Nephron (organoid): ENCODE measurements around the gene CEP44.
"Not testable (repeated sequence)": the region's sequence is repeated elsewhere in the genome, so short reads cannot be mapped to it uniquely, and the experiment has no call there.

ENCODE experiments used
- H3K27ac Mint-ChIP-seq, 3 experiments: 2 replicates each; pipeline ENCODE4 v1.8.0; 2020; ENCODE audit warnings: mixed read lengths in 3 of 3, mild to moderate bottlenecking in 2 of 3, moderate library complexity in 1 of 3
- H3K27me3 Mint-ChIP-seq: 2 replicates; pipeline ENCODE4 v1.8.0; 2021; ENCODE audit warnings: low read depth, mild to moderate bottlenecking, moderate library complexity, mixed read lengths
- H3K36me3 Mint-ChIP-seq: 2 replicates; pipeline ENCODE4 v1.8.0; 2020; ENCODE audit warnings: low read depth, mixed read lengths
- H3K4me1 Mint-ChIP-seq: 2 replicates; pipeline ENCODE4 v1.8.0; 2020; ENCODE audit warnings: mixed read lengths
- H3K4me3 Mint-ChIP-seq, 3 experiments: 2 replicates each; pipeline ENCODE4 v1.8.0; 2020; ENCODE audit warnings: mild to moderate bottlenecking in 3 of 3, mixed read lengths in 3 of 3, moderate library complexity in 2 of 3
- H3K9me3 Mint-ChIP-seq: 2 replicates; pipeline ENCODE4 v1.8.0; 2020; ENCODE audit warnings: mixed read lengths
- TF ChIP-seq, protein P1 (sequence below), 3 experiments: fragments of 200-600 bp; sonication (generic); IDR thresholded peaks; one replicate each; pipeline ENCODE4 v1.5.0; 2021; ENCODE audit warnings: antibody characterized with exemption in 3 of 3; ENCODE audit not compliant: unreplicated experiment in 3 of 3

The CEP44 gene

DNA sequence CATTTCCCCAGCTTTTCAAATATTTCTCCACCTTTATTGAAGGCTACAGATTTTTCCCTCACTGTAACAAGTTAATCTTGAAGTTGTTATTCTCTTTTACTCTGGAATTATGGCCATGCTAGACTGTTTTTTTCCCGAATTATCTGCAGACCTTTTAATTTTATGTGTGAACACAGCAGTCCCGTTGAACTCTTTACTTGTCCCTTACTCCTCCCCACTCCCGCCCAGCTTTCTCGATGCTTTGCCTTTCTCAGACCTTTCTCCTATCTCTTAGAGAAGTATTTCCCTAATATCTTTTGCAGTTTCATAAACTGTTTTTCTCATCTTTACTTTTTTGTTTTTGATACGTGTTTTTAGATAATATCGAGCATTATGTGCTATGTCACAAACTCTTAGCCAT lies 776 bp downstream of the CEP44 start:
- peak overlapping the region; percentile 100 for H3K27ac Mint-ChIP-seq
- H3K4me3 Mint-ChIP-seq: peak overlapping the region; percentile 93 to 100 (median 100)
- TF ChIP-seq, protein P1, sequence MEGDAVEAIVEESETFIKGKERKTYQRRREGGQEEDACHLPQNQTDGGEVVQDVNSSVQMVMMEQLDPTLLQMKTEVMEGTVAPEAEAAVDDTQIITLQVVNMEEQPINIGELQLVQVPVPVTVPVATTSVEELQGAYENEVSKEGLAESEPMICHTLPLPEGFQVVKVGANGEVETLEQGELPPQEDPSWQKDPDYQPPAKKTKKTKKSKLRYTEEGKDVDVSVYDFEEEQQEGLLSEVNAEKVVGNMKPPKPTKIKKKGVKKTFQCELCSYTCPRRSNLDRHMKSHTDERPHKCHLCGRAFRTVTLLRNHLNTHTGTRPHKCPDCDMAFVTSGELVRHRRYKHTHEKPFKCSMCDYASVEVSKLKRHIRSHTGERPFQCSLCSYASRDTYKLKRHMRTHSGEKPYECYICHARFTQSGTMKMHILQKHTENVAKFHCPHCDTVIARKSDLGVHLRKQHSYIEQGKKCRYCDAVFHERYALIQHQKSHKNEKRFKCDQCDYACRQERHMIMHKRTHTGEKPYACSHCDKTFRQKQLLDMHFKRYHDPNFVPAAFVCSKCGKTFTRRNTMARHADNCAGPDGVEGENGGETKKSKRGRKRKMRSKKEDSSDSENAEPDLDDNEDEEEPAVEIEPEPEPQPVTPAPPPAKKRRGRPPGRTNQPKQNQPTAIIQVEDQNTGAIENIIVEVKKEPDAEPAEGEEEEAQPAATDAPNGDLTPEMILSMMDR (IDR thresholded peaks at IDR 0.05; ENCODE audit: unreplicated experiment in 3 of 3): no peak
- peaks cover 20% of the 10 kb centered on the region for H3K36me3 Mint-ChIP-seq
- peaks cover 39% of the 10 kb centered on the region for H3K4me1 Mint-ChIP-seq
- no peaks in the 10 kb centered on the region for H3K27me3 Mint-ChIP-seq
- H3K9me3 Mint-ChIP-seq: peaks cover 3% of the 10 kb centered on the region

DNA sequence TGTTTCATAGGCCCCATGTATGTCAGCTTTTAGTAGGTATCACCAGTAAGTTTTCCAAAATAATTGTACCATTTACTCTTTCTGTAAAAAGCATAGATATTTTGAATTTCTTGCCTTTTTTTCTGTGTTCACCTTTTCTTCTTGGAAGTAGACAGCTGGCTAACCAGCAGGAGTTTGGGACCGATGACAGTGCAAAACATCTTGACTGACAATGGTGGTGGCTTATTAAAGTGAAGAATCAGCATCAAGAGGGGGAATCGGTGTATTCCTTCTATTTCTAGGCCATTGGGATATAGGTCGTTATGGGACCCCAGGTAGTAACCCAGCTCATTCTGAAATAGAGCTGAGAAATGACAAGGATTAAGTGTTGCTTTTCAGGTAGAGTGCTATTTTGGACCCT lies 3.2 kb downstream of the CEP44 start:
- Mint-ChIP-seq H3K4me1 (peaks cover 31% of the 10 kb centered on the region), H3K27ac (no peak overlapping the region), H3K9me3 (peaks cover 16% of the 10 kb centered on the region), H3K27me3 (no peaks in the 10 kb centered on the region), H3K4me3 (peak overlapping the region in 2 of 3 experiments; percentile 17 to 100), H3K36me3 (peaks cover 22% of the 10 kb centered on the region)
- TF ChIP-seq, protein P1 (IDR thresholded peaks at IDR 0.05; ENCODE audit: unreplicated experiment in 3 of 3): no peak

DNA sequence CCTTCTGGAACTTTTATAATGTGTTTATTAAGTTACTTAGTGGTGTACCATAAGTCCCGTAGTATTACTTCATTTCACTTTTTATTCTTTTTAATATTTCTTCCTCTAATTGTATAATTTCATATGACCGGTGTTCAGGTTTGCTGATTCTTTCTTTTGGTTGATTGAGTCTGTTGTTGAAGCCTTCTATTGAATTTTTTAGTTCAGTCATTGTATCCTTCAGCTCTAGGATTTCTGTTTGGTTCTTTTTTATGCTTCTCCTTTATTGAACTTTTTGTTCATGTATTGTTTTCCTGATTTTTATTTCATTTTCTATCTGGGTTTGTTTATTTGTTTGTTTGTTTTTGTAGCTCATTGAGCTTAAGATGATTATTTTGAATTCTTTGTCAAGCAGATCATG lies 8.8 kb downstream of the CEP44 start:
- TF ChIP-seq, protein P1 (IDR thresholded peaks at IDR 0.05; ENCODE audit: unreplicated experiment in 3 of 3): no peak
- Mint-ChIP-seq H3K4me3 (no peak overlapping the region), H3K9me3 (peaks cover 46% of the 10 kb centered on the region), H3K27me3 (no peaks in the 10 kb centered on the region), H3K36me3 (peaks cover 55% of the 10 kb centered on the region), H3K4me1 (no peaks in the 10 kb centered on the region), H3K27ac (no peak overlapping the region)

DNA sequence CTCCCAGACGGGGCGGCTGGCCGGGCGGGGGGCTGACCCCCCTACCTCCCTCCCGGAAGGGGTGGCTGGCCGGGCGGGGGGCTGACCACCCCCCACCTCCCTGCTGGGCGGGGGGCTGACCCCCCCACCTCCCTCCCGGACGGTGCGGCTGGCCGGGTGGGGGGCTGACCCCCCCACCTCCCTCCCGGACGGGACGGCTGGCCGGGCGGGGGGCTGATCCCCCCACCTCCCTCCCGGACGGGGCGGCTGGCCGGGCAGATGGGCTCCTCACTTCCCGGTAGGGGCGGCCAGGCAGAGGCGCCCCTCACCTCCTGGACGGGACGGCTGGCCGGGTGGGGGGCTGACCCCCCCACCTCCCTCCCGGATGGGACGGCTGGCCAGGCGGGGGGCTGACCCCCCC lies 10.9 kb downstream of the CEP44 start:
- H3K36me3 Mint-ChIP-seq: peaks cover 62% of the 10 kb centered on the region
- H3K4me3 Mint-ChIP-seq, H3K27ac Mint-ChIP-seq, H3K4me1 Mint-ChIP-seq, H3K27me3 Mint-ChIP-seq: not testable (repeated sequence)
- H3K9me3 Mint-ChIP-seq: peaks cover 44% of the 10 kb centered on the region

DNA sequence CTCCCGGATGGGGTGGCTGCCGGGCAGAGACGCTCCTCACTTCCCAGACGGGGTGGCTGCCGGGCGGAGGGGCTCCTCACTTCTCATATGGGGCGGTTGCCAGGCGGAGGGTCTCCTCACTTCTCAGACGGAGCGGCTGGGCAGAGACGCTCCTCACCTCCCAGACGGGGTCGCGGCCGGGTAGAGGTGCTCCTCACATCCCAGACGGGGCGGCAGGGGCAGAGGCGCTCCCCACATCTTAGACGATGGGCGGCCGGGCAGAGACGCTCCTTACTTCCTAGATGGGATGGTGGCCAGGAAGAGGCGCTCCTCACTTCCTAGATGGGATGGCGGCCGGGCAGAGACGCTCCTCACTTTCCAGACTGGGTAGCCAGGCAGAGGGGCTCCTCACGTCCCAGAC lies 11.4 kb downstream of the CEP44 start:
- H3K27ac Mint-ChIP-seq, H3K4me1 Mint-ChIP-seq, H3K27me3 Mint-ChIP-seq, H3K4me3 Mint-ChIP-seq: not testable (repeated sequence)
- Mint-ChIP-seq H3K36me3 (peaks cover 65% of the 10 kb centered on the region), H3K9me3 (peaks cover 43% of the 10 kb centered on the region)

DNA sequence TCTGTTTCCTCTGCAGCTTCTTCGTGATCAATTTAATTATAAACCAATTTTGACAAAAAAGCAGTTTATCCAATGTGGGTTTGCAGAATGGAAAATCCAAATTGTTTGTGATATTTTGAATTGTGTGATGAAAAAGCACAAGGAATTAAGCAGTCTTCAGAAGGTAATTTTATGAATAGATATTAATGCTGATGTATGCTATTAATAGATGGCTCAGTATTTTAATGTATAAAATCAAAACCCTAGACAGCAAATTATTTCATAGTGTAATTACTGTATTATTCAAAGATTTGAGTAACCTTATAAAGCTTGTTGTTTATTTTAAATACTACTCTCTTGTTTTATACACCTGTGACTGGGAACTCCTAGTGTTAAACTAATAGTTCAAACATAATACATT lies 20.0 kb downstream of the CEP44 start:
- H3K4me1 Mint-ChIP-seq: no peaks in the 10 kb centered on the region

DNA sequence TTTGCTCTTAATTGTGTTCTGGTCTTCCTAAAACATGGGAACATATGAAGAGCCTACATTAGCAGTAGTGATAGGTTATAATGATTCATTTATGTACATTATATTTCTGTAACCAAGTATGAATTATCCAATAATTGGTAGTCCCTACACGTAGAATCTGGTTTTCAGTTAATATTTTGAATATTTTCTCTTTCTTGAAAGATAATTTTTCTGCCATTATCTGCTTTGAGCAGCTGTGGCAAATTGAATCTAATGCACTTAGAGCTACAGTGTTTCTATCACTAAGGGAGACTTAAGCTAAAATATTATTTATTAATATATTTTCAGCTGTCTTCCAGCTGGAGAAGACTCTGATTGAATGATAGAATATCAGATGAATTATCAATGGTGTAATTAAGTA lies 21.0 kb downstream of the CEP44 start:
- Mint-ChIP-seq H3K9me3 (no peaks in the 10 kb centered on the region), H3K4me3 (no peak overlapping the region), H3K36me3 (peaks cover 30% of the 10 kb centered on the region), H3K27me3 (no peaks in the 10 kb centered on the region), H3K27ac (no peak overlapping the region), H3K4me1 (no peaks in the 10 kb centered on the region)
- TF ChIP-seq, protein P1 (IDR thresholded peaks at IDR 0.05; ENCODE audit: unreplicated experiment in 3 of 3): no peak

More for the DNA sequence above, 20.0 kb downstream of the CEP44 start:
- Mint-ChIP-seq H3K27me3 (no peaks in the 10 kb centered on the region), H3K27ac (no peak overlapping the region), H3K36me3 (peaks cover 34% of the 10 kb centered on the region), H3K4me3 (no peak overlapping the region), H3K9me3 (no peaks in the 10 kb centered on the region)
- TF ChIP-seq, protein P1 (IDR thresholded peaks at IDR 0.05; ENCODE audit: unreplicated experiment in 3 of 3): no peak
